HG02884 (cell line): ENCODE measurements around the gene AATK.
"Not testable (repeated sequence)": the region's sequence is repeated elsewhere in the genome, so short reads cannot be mapped to it uniquely, and the experiment has no call there.

Experiments used
- ATAC-seq: cut with Tn5 transposase; IDR thresholded peaks from one replicate; pipeline ENCODE4 v1.9.1; 2021; ENCODE audit warnings: mild to moderate bottlenecking, moderate library complexity; ENCODE audit not compliant: unreplicated experiment

Gene AATK

GRCh38 chr17:81148986-81149533, 17.0 kb downstream of the AATK start:
- ATAC-seq: no peak

- ATAC-seq: no peak
These were observed 17.4 kb downstream of the AATK start for GRCh38 chr17:81148571-81148970.

- no peak for ATAC-seq
These were observed 18.3 kb downstream of the AATK start for GRCh38 chr17:81147701-81148100.

DNA sequence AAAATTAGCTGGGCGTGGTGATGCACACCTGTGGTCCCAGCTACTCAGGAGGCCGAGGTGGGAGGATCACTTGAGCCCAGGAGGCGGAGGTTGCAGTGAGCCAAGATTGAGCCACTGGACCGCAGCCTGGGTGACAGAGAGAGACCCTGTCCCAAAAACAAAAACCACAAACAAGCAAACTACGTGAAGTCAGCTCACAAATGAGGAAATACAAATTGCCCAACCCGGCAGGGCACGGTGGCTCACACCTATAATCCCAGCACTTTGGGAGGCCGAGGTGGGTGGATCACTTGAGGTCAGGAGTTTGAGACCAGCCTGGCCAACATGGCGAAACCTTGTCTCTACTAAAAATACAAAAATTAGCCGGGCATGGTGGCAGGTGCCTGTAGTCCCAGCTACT, 19.8 kb downstream of the AATK start:
- not testable (repeated sequence) for ATAC-seq

- no peak for ATAC-seq
These were observed 21.6 kb downstream of the AATK start for GRCh38 chr17:81144423-81144781.

DNA sequence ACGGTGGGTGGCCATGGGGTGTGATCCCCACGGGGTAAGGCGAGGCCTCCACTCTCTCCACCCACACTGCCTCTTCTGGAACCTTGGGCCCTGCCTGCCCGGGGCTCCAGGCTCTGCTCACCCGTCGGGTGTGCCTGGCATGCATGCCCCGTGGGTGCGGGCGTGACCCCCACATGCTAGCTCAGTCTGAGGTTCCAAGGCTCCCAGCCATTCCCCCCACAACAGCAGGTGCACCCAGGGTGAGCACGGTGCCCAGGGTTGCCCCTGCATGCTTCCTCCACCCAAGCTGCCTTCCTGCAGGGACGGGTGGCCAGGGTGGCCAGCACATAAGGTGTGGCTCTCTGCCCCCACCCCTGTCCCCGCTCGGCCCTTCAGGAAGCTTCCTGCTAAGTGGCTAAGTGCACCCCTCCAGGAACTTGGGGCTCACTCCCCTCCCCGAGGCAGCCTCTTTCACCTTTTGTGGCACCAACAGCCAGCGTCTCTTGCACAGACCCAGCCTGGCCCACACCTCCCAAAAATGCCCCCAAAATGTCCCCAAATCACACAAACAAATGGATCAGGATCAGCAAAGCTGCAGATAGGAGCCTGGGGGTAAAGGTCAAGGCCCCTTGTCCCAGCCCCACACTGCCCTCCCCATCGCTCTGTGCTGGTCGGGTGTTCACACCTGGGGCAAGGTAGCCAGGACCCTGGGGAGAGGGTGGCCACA, 22.2 kb downstream of the AATK start:
- no peak for ATAC-seq

DNA sequence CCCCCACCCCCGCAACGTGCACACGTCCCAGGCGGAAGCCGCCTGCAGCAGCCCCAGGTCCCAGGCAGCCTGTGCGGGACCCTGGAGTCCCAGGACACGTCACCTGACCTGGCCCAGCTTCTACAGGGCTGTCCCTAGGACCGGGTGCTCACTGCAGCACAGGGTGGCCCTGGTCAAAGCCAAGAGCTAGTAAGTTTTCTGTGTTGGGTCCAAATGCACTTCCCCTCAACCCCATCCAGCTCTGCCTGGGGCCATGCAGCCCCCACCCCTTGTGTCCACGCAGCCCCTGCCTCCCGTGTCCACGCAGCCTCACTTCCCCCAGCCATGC, 22.9 kb downstream of the AATK start:
- ATAC-seq: no peak

DNA sequence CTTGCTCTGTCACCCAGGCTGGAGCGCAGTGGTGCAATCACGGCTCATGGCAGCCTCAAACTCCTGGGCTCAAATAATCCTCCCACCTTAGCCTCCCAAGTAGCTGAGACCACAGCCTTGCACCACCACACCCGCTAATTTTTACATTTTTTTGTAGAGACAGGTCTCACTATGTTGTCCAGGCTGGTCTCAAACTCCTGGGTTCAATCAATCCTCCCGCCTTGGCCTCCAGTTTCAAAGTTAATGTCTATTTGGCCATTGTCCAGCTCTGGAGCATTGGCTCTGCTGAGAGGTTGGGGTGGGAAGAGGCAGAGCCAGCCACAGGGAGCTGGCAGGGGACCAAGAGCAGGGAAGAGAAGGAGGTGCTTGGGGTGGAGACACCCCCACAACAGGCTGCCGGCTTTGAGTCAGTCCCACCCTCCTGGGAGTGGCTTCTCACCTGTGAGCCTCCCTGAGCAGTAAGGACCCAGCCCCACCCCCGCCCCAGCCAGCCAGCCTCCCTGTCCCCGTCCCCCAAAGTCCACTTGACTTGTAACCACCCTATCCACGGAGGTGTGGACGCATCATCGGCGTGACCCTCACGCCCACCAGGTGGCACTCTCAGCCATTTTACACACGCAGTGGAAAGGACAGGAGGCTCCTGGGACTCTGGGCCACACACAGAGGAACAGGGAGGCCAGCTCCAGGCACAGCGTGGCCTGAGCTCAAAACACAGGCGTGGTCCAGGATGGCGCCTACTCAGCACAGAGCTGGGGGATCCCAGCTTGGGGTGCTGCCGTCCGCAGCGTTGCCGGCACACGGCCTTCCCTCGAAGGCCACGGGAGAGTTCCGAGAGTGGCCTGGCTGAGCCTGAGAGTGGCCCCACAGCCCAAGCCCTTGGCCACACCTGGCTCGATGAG, 23.5 kb downstream of the AATK start:
- no peak for ATAC-seq

DNA sequence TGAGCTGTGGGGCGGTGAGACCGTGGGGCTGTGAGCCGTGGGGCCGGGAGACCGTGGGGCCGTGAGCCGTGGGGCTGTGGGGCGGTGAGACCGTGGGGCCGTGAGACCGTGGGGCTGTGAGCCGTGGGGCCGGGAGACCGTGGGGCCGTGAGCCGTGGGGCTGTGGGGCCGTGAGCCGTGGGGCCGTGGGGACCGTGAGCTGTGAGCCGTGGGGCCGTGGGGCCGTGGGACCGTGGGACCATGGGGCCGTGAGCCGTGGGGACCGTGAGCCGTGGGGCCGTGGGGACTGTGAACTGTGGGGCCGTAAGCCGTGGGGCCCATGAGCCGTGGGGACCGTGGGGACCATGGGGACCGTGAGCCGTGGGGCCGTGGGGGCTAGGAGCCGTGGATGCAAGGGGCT, 25.3 kb downstream of the AATK start:
- ATAC-seq: no peak

- ATAC-seq: no peak
These were observed 26.0 kb downstream of the AATK start for GRCh38 chr17:81140018-81140417.

GRCh38 chr17:81139428-81139827, 26.6 kb downstream of the AATK start:
- ATAC-seq: no peak

GRCh38 chr17:81138500-81138899, 27.5 kb downstream of the AATK start:
- no peak for ATAC-seq

GRCh38 chr17:81138083-81138482, 27.9 kb downstream of the AATK start:
- ATAC-seq: no peak

GRCh38 chr17:81137248-81137647, 28.8 kb downstream of the AATK start:
- no peak for ATAC-seq

DNA sequence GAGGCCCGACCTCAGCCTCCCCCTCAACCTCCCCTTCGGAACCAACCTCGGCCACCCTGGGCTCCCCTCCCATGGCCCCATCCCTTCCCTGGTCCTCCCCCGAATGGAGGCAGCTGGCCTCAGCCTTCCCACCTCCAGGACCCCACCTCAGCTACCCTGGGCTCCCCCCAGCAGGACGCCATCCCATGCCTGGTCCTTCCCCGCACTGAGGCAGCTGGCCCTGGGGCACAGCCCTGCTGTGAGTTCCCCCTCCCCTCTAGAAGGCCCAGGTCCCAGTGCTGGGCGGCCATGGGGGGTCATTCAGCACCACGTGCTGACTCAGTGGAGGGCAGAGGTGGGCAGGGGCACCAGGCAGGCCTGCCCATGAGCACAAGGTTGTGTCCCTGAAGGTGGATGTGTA, 29.7 kb downstream of the AATK start:
- no peak for ATAC-seq

GRCh38 chr17:81135505-81136278, 30.3 kb downstream of the AATK start:
- ATAC-seq: no peak

GRCh38 chr17:81134064-81134781, 31.8 kb downstream of the AATK start:
- ATAC-seq: no peak

DNA sequence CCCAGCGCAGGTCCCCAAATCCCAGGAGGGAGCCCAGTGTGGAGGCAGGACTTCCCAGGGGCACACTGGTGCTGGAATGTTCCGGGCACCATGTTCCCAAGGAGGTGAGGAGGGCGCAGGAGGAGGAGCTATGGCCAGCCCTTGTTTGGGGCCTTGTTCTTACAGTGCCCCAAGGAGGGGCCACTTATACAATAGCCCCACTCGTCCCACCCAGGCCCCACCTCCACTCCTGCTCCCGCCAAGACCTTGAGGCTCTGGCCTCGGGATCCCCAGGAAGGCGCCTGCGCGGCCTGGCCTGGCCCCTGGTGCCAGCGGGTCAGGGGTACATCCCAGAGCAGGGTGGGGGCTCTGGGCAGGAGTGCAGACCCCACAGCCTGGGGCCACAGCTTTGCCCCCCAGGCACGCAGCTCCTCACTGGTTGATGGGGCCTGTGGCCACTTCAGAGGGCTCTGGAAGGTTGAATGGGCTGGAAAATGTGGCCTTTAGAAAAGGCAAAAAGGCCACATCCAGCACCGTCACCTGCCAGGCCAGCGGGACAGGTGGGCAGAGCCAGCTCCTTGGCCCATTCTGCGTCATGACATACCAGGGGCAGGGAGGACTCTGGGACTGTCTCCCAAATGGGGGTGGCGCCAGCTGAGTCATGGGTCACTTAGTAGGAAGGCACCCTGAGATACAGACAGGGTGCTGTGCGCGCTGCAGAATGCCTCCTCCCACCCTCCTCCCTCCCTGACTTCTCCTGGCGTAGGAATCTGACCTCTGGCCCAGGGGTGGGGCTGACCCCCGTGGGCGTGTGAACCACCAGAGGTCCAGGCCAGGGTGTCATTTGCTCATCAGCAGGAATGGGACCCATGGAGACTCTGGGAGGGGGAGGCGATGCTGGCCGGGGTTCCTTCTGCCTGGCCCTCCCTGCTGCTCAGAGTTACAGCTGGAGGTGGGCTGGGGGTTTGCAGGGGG, 33.0 kb downstream of the AATK start:
- ATAC-seq: no peak

DNA sequence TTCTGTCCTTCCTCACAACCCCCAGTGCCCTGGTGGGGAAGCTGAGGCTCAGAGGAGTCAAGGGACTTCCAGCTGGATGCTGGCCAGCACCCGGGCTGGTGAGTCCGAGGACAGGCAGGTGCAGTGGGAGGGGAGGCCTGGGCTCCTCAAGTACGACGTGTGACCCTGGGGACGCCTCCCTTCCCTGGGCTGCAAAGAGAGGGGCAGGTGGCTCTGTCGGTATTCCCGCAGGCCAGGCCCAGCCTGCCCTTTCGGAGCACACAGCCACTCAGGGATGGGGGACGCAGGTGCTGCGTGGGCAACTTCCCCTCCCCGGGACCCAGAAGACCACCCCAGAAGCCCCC, 33.9 kb downstream of the AATK start:
- no peak for ATAC-seq
